ENCODE data around the gene CENPS. TPM values are rescaled to one million over a fixed set of nuclear protein-coding genes. Genes with fewer than 3 reads are reported as not detected.

The CENPS gene
- total and polyA plus RNA-seq, 2 donors (not counting 1 experiment from before 2014, with no cell fraction given), result 10.2 to 11.9 TPM

GRCh38 chr1:10433790-10434189 lies 3.6 kb downstream of the CENPS start:
- Histone ChIP-seq H2AFZ (ENCODE audit: low read length) (no peak overlapping the region), H3K9me3 (ENCODE audit: control insufficient read depth, insufficient read depth, low read depth, low read length) (no peaks in the 10 kb centered on the region), H3K27me3 (ENCODE audit: control insufficient read depth, insufficient read depth, low read length) (no peaks in the 10 kb centered on the region), H3K4me2 (ENCODE audit: extremely low read depth, insufficient read depth, low read length) (no peak overlapping the region), H3K27ac (ENCODE audit: insufficient read depth, low read length) (no peak overlapping the region), H4K20me1 (ENCODE audit: control insufficient read depth, extremely low read depth, insufficient read depth, low read length) (no peaks in the 10 kb centered on the region), H3K36me3 (ENCODE audit: control insufficient read depth, insufficient read depth, low read length) (no peaks in the 10 kb centered on the region), H3K79me2 (ENCODE audit: control insufficient read depth, insufficient read depth, low read length) (peaks cover 2% of the 10 kb centered on the region), H3K4me3 (replicated peaks in 1 of 4; ENCODE audit: control extremely low read depth in 1 of 4, insufficient read depth in 1 of 4, low read depth in 3 of 4, low read length in 4 of 4) (no peak overlapping the region), H3K4me1 (ENCODE audit: control insufficient read depth, extremely low read depth, insufficient read depth, low read length) (peaks cover 2% of the 10 kb centered on the region), H3K9ac (ENCODE audit: insufficient read depth, low read length) (no peak overlapping the region)
- no peak for DNase-seq (ENCODE audit: low read depth in 2 of 2)
- TF ChIP-seq EZH2 (IDR thresholded peaks at IDR 0.05; ENCODE audit: low read length, missing control alignments), result no peak
- no peak for TF ChIP-seq CTCF (conservative IDR thresholded peaks at IDR 0.05 in 1 of 2, IDR thresholded peaks at IDR 0.05 in 1 of 2; ENCODE audit: low read depth in 1 of 2, low read length in 2 of 2)

- no peak overlapping the region for H3K9ac ChIP-seq (ENCODE audit: insufficient read depth, low read length)
- no peak overlapping the region for H3K4me2 ChIP-seq (ENCODE audit: extremely low read depth, insufficient read depth, low read length)
- H3K27me3 ChIP-seq (ENCODE audit: control insufficient read depth, insufficient read depth, low read length), result no peaks in the 10 kb centered on the region
- DNase-seq (ENCODE audit: low read depth in 2 of 2), result no peak
- H3K9me3 ChIP-seq (ENCODE audit: control insufficient read depth, insufficient read depth, low read depth, low read length), result no peaks in the 10 kb centered on the region
- H4K20me1 ChIP-seq (ENCODE audit: control insufficient read depth, extremely low read depth, insufficient read depth, low read length), result no peaks in the 10 kb centered on the region
- H3K27ac ChIP-seq (ENCODE audit: insufficient read depth, low read length), result no peak overlapping the region
- no peaks in the 10 kb centered on the region for H3K36me3 ChIP-seq (ENCODE audit: control insufficient read depth, insufficient read depth, low read length)
- H3K79me2 ChIP-seq (ENCODE audit: control insufficient read depth, insufficient read depth, low read length), result peaks cover 2% of the 10 kb centered on the region
- H2AFZ ChIP-seq (ENCODE audit: low read length), result no peak overlapping the region
- no peak overlapping the region for H3K4me3 ChIP-seq (replicated peaks in 1 of 4; ENCODE audit: control extremely low read depth in 1 of 4, insufficient read depth in 1 of 4, low read depth in 3 of 4, low read length in 4 of 4)
- TF ChIP-seq EZH2 (IDR thresholded peaks at IDR 0.05; ENCODE audit: low read length, missing control alignments) (no peak), CTCF (conservative IDR thresholded peaks at IDR 0.05 in 1 of 2, IDR thresholded peaks at IDR 0.05 in 1 of 2; ENCODE audit: low read depth in 1 of 2, low read length in 2 of 2) (no peak)
- H3K4me1 ChIP-seq (ENCODE audit: control insufficient read depth, extremely low read depth, insufficient read depth, low read length), result peaks cover 2% of the 10 kb centered on the region
Observed at GRCh38 chr1:10434590-10434989, 4.4 kb downstream of the CENPS start.

GRCh38 chr1:10437052-10437451 lies 6.8 kb downstream of the CENPS start:
- no peak overlapping the region for H3K4me3 ChIP-seq (replicated peaks in 1 of 4; ENCODE audit: control extremely low read depth in 1 of 4, insufficient read depth in 1 of 4, low read depth in 3 of 4, low read length in 4 of 4)
- H3K9ac ChIP-seq (ENCODE audit: insufficient read depth, low read length), result no peak overlapping the region
- no peaks in the 10 kb centered on the region for H4K20me1 ChIP-seq (ENCODE audit: control insufficient read depth, extremely low read depth, insufficient read depth, low read length)
- no peaks in the 10 kb centered on the region for H3K9me3 ChIP-seq (ENCODE audit: control insufficient read depth, insufficient read depth, low read depth, low read length)
- no peak overlapping the region for H3K4me2 ChIP-seq (ENCODE audit: extremely low read depth, insufficient read depth, low read length)
- H3K27ac ChIP-seq (ENCODE audit: insufficient read depth, low read length), result no peak overlapping the region
- TF ChIP-seq EZH2 (IDR thresholded peaks at IDR 0.05; ENCODE audit: low read length, missing control alignments) (no peak), CTCF (conservative IDR thresholded peaks at IDR 0.05 in 1 of 2, IDR thresholded peaks at IDR 0.05 in 1 of 2; ENCODE audit: low read depth in 1 of 2, low read length in 2 of 2) (no peak)
- H2AFZ ChIP-seq (ENCODE audit: low read length), result no peak overlapping the region
- no peaks in the 10 kb centered on the region for H3K27me3 ChIP-seq (ENCODE audit: control insufficient read depth, insufficient read depth, low read length)
- H3K4me1 ChIP-seq (ENCODE audit: control insufficient read depth, extremely low read depth, insufficient read depth, low read length), result no peaks in the 10 kb centered on the region
- H3K79me2 ChIP-seq (ENCODE audit: control insufficient read depth, insufficient read depth, low read length), result no peaks in the 10 kb centered on the region
- DNase-seq (ENCODE audit: low read depth in 2 of 2), result no peak
- H3K36me3 ChIP-seq (ENCODE audit: control insufficient read depth, insufficient read depth, low read length), result no peaks in the 10 kb centered on the region
